Mucosa of rectum (tissue), 2 donors: ENCODE measurements around the gene FAM187B.

ENCODE experiments used
- H3K27ac ChIP-seq, 2 donors: one replicate each; pipeline ENCODE4 v1.7.0; 2013; ENCODE audit warnings: inconsistent platforms in 2 of 2, low read depth in 2 of 2, low read length in 2 of 2
- H3K27me3 ChIP-seq, 2 donors: one replicate each; pipeline ENCODE4 v1.7.0; 2013; ENCODE audit warnings: low read length in 2 of 2; ENCODE audit not compliant: control insufficient read depth in 2 of 2, insufficient read depth in 2 of 2
- H3K36me3 ChIP-seq, 2 donors: one replicate each; pipeline ENCODE4 v1.7.0; 2013; ENCODE audit warnings: low read length in 2 of 2; ENCODE audit not compliant: control insufficient read depth in 2 of 2, insufficient read depth in 2 of 2
- H3K4me1 ChIP-seq, 2 donors: one replicate each; pipeline ENCODE4 v1.7.0; 2013; ENCODE audit warnings: low read length in 2 of 2, mild to moderate bottlenecking in 1 of 2; ENCODE audit not compliant: control insufficient read depth in 2 of 2, insufficient read depth in 2 of 2
- H3K4me3 ChIP-seq, 2 donors: one replicate each; pipeline ENCODE4 v1.7.0; 2013; ENCODE audit warnings: low read length in 2 of 2
- H3K9ac ChIP-seq, 2 donors: one replicate each; pipeline ENCODE4 v1.7.0; 2013; ENCODE audit warnings: low read length in 2 of 2, low read depth in 1 of 2, mild to moderate bottlenecking in 1 of 2
- H3K9me3 ChIP-seq, 2 donors: one replicate each; pipeline ENCODE4 v1.7.0; 2013; ENCODE audit warnings: low read length in 2 of 2; ENCODE audit not compliant: control insufficient read depth in 2 of 2
- donor health status: healthy.
- donor health status: Normal muscosa, but diverticular disease.

Gene FAM187B

GRCh38 chr19:35176181-35176570 lies 52.4 kb downstream of the FAM187B start:
- Histone ChIP-seq H3K27me3 (peaks cover 0 to 3% of the 10 kb centered on the region in 2 donors), H3K9me3 (no peaks in the 10 kb centered on the region), H3K4me3 (no peak overlapping the region), H3K36me3 (no peaks in the 10 kb centered on the region), H3K9ac (no peak overlapping the region), H3K4me1 (no peaks in the 10 kb centered on the region), H3K27ac (no peak overlapping the region)
